GF-D8 (cell line): ENCODE data around the gene SLC38A7.
"Not testable (repeated sequence)": the region's sequence is repeated elsewhere in the genome, so short reads cannot be mapped to it uniquely, and the experiment has no call there.

Source experiments
- DNase-seq: peaks from one replicate; lab custom pipeline; 2025; lab: John Stamatoyannopoulos, UW

SLC38A7 gene

DNA sequence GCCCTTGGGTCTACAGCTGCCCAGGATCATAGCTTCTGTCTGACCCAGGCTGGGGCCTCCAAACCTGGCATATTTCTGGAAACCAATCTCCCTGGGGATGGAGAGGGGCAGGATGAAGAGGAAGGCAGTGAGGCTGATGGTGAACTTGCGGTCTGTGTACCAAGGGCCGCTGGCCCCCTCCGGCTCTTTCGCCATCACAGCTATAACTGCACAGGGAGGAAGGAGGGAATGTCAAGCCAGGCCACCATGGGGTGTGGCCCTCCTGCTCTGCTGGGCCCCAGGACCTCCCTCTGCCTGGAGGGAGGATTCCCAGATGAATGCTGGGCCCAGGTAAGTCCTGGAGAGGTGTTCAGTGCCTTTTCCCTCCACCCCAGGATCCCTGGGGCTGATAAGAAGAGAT lies 6.3 kb downstream of the SLC38A7 start:
- DNase-seq = no peak

DNA sequence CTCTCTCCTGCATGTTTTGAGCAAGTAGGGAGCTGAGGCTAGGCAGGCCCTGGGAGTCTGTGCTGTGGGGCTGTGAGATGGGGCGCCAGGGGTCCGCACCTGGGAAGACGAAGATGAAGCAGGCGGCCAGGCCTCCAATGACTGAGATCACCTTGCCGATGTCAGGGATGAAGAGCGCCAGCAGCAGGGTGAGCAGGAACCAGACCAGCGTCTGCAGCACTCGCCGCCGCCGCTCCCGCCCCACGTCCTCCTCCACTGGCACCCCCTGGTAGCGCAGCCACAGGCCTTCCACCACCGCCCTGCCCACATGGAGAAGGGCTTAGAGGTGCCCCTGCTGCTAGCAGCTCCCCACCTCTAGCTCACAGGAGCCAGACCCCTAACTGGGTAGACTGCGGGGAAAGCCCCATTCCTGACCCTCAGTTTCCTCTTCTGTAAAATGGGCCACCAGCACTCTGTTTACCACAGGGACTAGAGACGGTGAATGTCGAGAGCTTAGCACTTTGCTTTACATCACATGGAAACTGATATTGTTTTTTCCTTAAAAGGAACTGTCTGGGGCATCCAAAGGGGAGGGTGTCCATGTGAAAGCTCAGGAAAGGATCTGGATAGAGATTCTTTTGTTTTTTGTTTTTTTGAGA lies 13.5 kb downstream of the SLC38A7 start:
- no peak for DNase-seq

DNA sequence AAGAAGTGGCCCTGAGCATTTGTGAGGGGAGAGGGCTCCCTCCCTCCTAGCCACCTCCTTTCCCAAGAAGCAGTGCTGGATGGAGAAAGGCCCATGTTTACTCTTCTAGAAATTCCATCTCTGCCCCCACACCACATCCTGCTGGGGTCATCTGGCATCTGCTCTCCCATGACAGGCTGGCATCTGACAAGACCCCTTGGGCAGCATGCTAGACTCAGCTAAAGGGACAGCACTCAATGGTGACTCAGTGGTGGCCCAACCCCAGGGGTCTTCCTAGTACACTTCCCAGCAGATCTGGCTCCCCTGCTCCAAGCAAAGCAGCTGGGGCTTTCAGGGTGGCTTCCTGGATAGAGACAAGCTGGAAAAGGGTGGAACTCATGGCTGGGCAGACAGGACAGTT lies 14.4 kb downstream of the SLC38A7 start:
- DNase-seq = no peak

DNA sequence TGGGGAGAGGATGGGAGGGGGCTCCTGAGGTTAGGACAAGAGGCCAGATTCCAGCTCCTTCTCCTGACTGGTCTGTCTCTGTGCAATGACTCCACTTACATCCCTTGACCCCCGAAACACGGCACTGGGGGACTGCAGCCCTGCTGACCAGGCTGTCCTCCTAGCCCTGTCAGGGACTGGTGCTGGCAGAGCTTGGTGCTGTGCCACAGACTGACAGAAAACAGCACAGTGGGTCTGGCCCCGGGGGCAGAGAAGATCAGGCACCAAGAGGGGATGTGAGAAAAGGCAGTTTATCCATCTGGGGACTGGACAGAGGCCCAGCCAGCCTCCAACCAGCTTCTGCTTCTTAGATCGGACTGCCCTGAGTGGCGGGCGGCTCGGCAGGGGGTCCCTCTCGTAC lies 19.4 kb downstream of the SLC38A7 start:
- no peak for DNase-seq

GRCh38 chr16:58661199-58661830 lies 23.3 kb downstream of the SLC38A7 start:
- DNase-seq = peak; percentile 36

GRCh38 chr16:58659911-58660310 lies 24.7 kb downstream of the SLC38A7 start:
- DNase-seq = not testable (repeated sequence)

- DNase-seq = peak; percentile 15
Observed at GRCh38 chr16:58658796-58659211, 25.8 kb downstream of the SLC38A7 start.

DNA sequence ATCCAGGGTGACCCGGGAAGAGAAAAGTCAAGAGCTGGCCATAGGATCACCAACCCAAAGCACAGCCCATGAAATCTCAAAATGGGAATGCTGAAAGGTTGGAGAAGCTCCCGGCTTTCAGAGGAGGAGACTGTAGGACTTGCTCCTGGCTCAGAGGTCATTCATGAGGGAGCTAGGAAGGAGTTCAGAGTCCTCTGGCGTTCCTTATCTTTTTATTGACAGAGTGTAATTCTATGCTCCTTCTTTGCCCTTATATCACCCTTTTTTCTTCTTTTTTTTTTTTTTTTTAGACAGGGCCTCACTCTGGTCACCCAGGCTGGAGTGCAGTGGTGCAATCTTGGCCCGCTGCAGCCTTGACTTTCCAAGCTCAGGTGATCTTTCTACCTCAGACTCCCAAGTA lies 27.7 kb downstream of the SLC38A7 start:
- no peak for DNase-seq

DNA sequence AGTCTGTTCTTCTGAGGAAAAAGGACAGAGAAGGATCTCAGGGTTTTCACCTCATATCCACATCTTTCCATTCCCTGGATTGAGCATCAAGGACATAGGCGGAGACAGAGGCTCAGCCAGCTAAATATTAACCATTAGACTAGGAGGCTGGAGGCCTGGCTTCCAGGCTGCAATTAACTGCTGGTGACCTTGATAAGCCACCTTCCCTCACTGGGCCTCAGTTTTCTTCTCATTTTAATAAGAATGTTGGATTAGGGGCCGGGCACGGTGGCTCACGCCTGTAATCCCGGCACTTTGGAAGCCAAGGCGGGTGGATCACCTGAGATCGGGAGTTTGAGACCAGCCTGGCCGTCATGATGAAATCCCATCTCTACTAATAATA lies 29.4 kb downstream of the SLC38A7 start:
- DNase-seq = no peak

GRCh38 chr16:58654560-58655214 lies 29.9 kb downstream of the SLC38A7 start:
- no peak for DNase-seq

GRCh38 chr16:58652741-58653140 lies 31.8 kb downstream of the SLC38A7 start:
- no peak for DNase-seq

DNA sequence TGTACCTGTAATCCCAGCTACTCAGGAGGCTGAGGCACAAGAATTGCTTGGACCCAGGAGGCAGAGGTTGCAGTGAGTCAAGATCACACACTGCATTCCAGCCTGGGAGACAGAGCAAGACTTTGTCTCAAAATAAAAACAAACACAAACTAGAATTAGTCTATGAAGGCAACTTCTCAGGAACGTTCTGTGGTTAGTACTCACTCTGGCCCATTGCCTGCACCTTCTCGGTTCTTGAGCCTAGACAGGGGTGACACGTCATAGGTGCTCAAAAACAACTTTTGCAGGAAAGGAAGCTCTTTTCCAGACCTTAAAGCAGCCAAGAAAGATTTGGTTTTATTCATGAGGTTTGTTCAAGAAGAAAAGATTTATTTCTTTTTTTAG lies 32.6 kb downstream of the SLC38A7 start:
- DNase-seq = no peak

DNA sequence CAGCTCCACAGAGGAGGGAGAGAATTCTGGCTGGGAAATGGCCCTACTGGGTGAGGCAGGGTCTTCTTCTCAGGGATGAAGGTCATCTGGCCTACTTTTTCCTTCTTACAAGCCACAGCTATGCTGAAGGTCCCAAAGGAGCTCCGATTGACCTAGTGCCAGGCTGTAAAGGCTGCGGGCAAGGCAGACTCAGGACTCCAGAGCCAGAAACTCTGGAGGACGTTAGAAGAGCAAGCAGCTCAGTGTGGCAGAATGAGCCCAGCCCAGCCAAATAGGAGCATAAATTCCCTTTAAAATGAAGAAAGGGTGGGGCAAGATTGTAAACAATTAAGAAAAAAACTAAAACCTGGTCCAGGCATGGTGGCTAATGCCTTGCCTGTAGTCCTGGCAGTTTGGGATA lies 34.9 kb downstream of the SLC38A7 start:
- DNase-seq = no peak

- no peak for DNase-seq
Observed at GRCh38 chr16:58647107-58647506, 37.5 kb downstream of the SLC38A7 start.

DNA sequence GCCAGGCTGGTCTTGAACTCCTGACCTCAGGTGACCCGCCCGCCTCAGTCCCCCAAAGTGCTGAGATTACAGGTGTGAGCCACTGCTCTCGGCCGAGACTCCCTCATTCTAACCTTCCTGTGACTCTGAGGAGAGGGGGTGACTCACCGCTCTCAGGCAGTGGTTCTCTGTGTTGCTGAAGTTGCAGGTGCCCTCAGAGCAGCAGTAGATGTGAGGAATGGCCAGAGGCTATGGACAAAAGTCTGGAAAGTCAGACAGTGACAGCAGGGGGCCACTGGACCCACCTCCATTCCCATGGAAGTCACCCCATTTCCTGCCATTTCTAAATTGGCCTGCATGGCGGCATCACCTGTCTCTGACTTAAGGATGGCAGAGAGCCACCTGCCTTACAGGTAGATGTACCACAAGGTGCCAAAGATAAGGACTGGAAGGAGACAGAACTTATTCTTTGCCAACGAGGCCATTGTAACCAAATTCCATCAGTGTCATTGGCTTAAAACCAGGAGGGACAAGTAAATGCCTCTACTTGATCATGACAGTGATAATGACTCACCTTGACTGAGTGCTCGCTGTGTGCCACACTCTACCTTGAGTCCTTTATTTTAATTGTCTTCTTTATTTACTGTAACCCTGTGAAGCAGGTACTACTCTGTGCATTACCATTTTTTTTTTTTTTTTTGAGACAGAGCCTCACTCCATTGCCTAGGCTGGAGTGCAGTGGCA lies 39.6 kb downstream of the SLC38A7 start:
- DNase-seq = no peak

- DNase-seq = no peak
Observed at GRCh38 chr16:58644108-58644507, 40.5 kb downstream of the SLC38A7 start.

DNA sequence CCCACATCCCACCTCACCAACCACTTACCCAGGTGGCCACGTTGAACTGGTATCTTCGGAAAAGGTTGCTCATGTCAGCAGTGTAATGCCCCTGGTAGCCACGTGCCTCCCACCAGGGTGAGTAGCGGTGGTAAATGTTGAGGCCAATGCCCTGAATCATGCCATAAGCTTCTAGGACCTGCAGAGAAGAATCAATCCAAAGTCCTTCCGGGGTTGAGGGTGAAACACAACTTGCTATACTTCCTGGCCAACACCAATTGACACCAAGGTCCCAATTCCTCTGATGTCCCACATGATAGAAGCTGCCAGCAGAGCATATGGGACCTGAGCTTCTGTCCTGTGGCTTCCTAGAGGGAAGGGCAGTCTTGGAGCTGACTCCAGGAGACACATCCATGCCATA lies 43.6 kb downstream of the SLC38A7 start:
- DNase-seq = no peak

- no peak for DNase-seq
Observed at GRCh38 chr16:58639836-58640235, 44.7 kb downstream of the SLC38A7 start.

GRCh38 chr16:58639230-58639629 lies 45.3 kb downstream of the SLC38A7 start:
- no peak for DNase-seq

- DNase-seq = no peak
Observed at GRCh38 chr16:58638148-58639036, 46.2 kb downstream of the SLC38A7 start.

- DNase-seq = not testable (repeated sequence)
Observed at GRCh38 chr16:58637021-58637420, 47.5 kb downstream of the SLC38A7 start.

- DNase-seq = no peak
Observed at GRCh38 chr16:58636466-58636865, 48.1 kb downstream of the SLC38A7 start.
